Neural progenitor cell (in vitro differentiated cells): ENCODE results near the gene CLNS1A. TPM values are rescaled to one million over a fixed set of nuclear protein-coding genes. Genes with fewer than 3 reads are reported as not detected.

Experiments used
- DNase-seq: peaks from one replicate; pipeline ENCODE4 v3.0.0-alpha.2; 2016; ENCODE audit warnings: low spot score
- H2AFZ ChIP-seq: fragments of 200-600 bp; sonication (generic); replicated peaks from 2 replicates; pipeline ENCODE4 v1.6.1; 2016; ENCODE audit warnings: antibody characterized with exemption
- H3F3A ChIP-seq: fragments of 200-600 bp; sonication (generic); 2 replicates; pipeline ENCODE4 v1.6.1; 2016; ENCODE audit warnings: antibody characterized with exemption, low read depth
- H3K27ac ChIP-seq: fragments of 200-600 bp; sonication (generic); 2 replicates; pipeline ENCODE4 v1.5.1; 2016; ENCODE audit warnings: mild to moderate bottlenecking
- H3K27me3 ChIP-seq: fragments of 200-600 bp; sonication (generic); 2 replicates; pipeline ENCODE4 v1.6.1; 2016; ENCODE audit warnings: mild to moderate bottlenecking, moderate library complexity
- H3K36me3 ChIP-seq: fragments of 200-600 bp; sonication (generic); 2 replicates; pipeline ENCODE4 v1.5.1; 2016
- H3K4me1 ChIP-seq: fragments of 200-600 bp; sonication (generic); 2 replicates; pipeline ENCODE4 v1.6.1; 2016; ENCODE audit warnings: mixed run types
- H3K4me2 ChIP-seq: fragments of 200-600 bp; sonication (generic); 2 replicates; pipeline ENCODE4 v1.6.1; 2016
- H3K4me3 ChIP-seq: fragments of 200-600 bp; sonication (generic); 2 replicates; pipeline ENCODE4 v1.5.1; 2016
- H3K79me2 ChIP-seq: fragments of 200-600 bp; sonication (generic); 2 replicates; pipeline ENCODE4 v1.6.1; 2016; ENCODE audit warnings: low read depth
- H3K9ac ChIP-seq: fragments of 200-600 bp; sonication (generic); 2 replicates; pipeline ENCODE4 v1.6.1; 2016
- H3K9me3 ChIP-seq: fragments of 200-600 bp; sonication (generic); 2 replicates; pipeline ENCODE4 v1.5.1; 2016; ENCODE audit warnings: low read depth
- H4K20me1 ChIP-seq: fragments of 200-600 bp; sonication (generic); 2 replicates; pipeline ENCODE4 v1.6.1; 2016; ENCODE audit warnings: low read depth
- H3K27ac Mint-ChIP-seq: 3 replicates; pipeline ENCODE4 v1.8.0; 2021; ENCODE audit warnings: mixed read lengths
- H3K27me3 Mint-ChIP-seq: 2 replicates; pipeline ENCODE4 v1.8.0; 2022; ENCODE audit warnings: low read depth, mild to moderate bottlenecking, inconsistent platforms, moderate library complexity, mixed read lengths; ENCODE audit not compliant: insufficient read depth
- H3K36me3 Mint-ChIP-seq: 3 replicates; pipeline ENCODE4 v1.8.0; 2021; ENCODE audit warnings: mixed read lengths
- H3K4me1 Mint-ChIP-seq: 3 replicates; pipeline ENCODE4 v1.8.0; 2021; ENCODE audit warnings: mixed read lengths
- H3K4me3 Mint-ChIP-seq: 3 replicates; pipeline ENCODE4 v1.8.0; 2021; ENCODE audit warnings: mild to moderate bottlenecking, moderate library complexity, mixed read lengths
- H3K9me3 Mint-ChIP-seq: 3 replicates; pipeline ENCODE4 v1.8.0; 2020; ENCODE audit warnings: mixed read lengths
- CTCF ChIP-seq: fragments of 200-600 bp; sonication (generic); IDR thresholded peaks from 2 replicates; pipeline ENCODE4 v1.5.1; 2017; ENCODE audit warnings: antibody characterized with exemption, mild to moderate bottlenecking
- EZH2 ChIP-seq: fragments of 200-600 bp; sonication (generic); IDR thresholded peaks from 2 replicates; pipeline ENCODE4 v1.6.1; 2017; ENCODE audit warnings: antibody characterized with exemption, mild to moderate bottlenecking, moderate library complexity
- EZH2phosphoT487 ChIP-seq: fragments of 200-600 bp; sonication (generic); IDR thresholded peaks from 2 replicates; pipeline ENCODE4 v1.6.1; 2017; ENCODE audit warnings: antibody characterized with exemption
- total RNA-seq: library from RNA; depleted of rRNA; stranded (reverse); fragments of >200 nt; gene quantifications from 2 replicates; pipeline ENCODE4 v1.2.3, GENCODE V29; 2015; ENCODE audit warnings: low replicate concordance

Gene CLNS1A
- total RNA-seq, 1 donor from 2014 or later, result 413 TPM

- Histone ChIP-seq H3K4me2 (no peak overlapping the region), H4K20me1 (no peaks in the 10 kb centered on the region), H3K27ac (no peak overlapping the region), H3K4me3 (no peak overlapping the region), H3K9me3 (no peaks in the 10 kb centered on the region), H2AFZ (no peak overlapping the region), H3K27me3 (no peaks in the 10 kb centered on the region), H3K9ac (no peak overlapping the region), H3K79me2 (no peaks in the 10 kb centered on the region), H3F3A (no peaks in the 10 kb centered on the region), H3K4me1 (no peaks in the 10 kb centered on the region), H3K36me3 (no peaks in the 10 kb centered on the region)
- Mint-ChIP-seq H3K27ac (no peak overlapping the region), H3K36me3 (no peaks in the 10 kb centered on the region), H3K4me3 (no peak overlapping the region), H3K4me1 (peaks cover 15% of the 10 kb centered on the region), H3K27me3 (no peaks in the 10 kb centered on the region), H3K9me3 (no peaks in the 10 kb centered on the region)
- DNase-seq, result no peak
- TF ChIP-seq EZH2phosphoT487, result no peak
- TF ChIP-seq CTCF, result no peak
- no peak for TF ChIP-seq EZH2
Observed at GRCh38 chr11:77598195-77598594, 39.4 kb downstream of the CLNS1A start.

GRCh38 chr11:77596626-77597025 is 41.0 kb downstream of the CLNS1A start:
- H3K27me3 ChIP-seq, result peaks cover 2% of the 10 kb centered on the region
- TF ChIP-seq EZH2phosphoT487 (no peak), CTCF (no peak), EZH2 (no peak)
- Mint-ChIP-seq H3K27me3 (no peaks in the 10 kb centered on the region), H3K4me1 (peaks cover 2% of the 10 kb centered on the region), H3K9me3 (no peaks in the 10 kb centered on the region), H3K27ac (no peak overlapping the region), H3K4me3 (no peak overlapping the region), H3K36me3 (no peaks in the 10 kb centered on the region)
- H3K9me3 ChIP-seq, result no peaks in the 10 kb centered on the region
- no peak overlapping the region for H3K9ac ChIP-seq
- H3F3A ChIP-seq, result no peaks in the 10 kb centered on the region
- H3K79me2 ChIP-seq, result no peaks in the 10 kb centered on the region
- H3K27ac ChIP-seq, result no peak overlapping the region
- no peak overlapping the region for H3K4me3 ChIP-seq
- H2AFZ ChIP-seq, result no peak overlapping the region
- H3K4me2 ChIP-seq, result no peak overlapping the region
- no peaks in the 10 kb centered on the region for H3K4me1 ChIP-seq
- H4K20me1 ChIP-seq, result no peaks in the 10 kb centered on the region
- no peak for DNase-seq
- no peaks in the 10 kb centered on the region for H3K36me3 ChIP-seq

GRCh38 chr11:77593883-77594282 is 43.7 kb downstream of the CLNS1A start:
- peaks cover 15% of the 10 kb centered on the region for H3K27me3 ChIP-seq
- Mint-ChIP-seq H3K36me3 (peaks cover under 1% of the 10 kb centered on the region), H3K27me3 (peaks cover 3% of the 10 kb centered on the region), H3K9me3 (no peaks in the 10 kb centered on the region), H3K4me1 (peaks cover 8% of the 10 kb centered on the region), H3K4me3 (no peak overlapping the region), H3K27ac (no peak overlapping the region)
- no peak for DNase-seq
- H3K4me3 ChIP-seq, result no peak overlapping the region
- H3F3A ChIP-seq, result peaks cover 24% of the 10 kb centered on the region
- H4K20me1 ChIP-seq, result peaks cover 10% of the 10 kb centered on the region
- no peak overlapping the region for H3K4me2 ChIP-seq
- no peaks in the 10 kb centered on the region for H3K36me3 ChIP-seq
- TF ChIP-seq EZH2 (no peak), EZH2phosphoT487 (no peak), CTCF (no peak)
- no peaks in the 10 kb centered on the region for H3K9me3 ChIP-seq
- peaks cover 13% of the 10 kb centered on the region for H3K4me1 ChIP-seq
- H3K27ac ChIP-seq, result no peak overlapping the region
- no peaks in the 10 kb centered on the region for H3K79me2 ChIP-seq
- no peak overlapping the region for H3K9ac ChIP-seq
- no peak overlapping the region for H2AFZ ChIP-seq
